PC-9 (cell line): ENCODE results near the gene OR7D2. TPM values are rescaled to one million over a fixed set of nuclear protein-coding genes. Genes with fewer than 3 reads are reported as not detected.

Experiments
- BruUV-seq: library from RNA; stranded (reverse); fragments of 400-500 nt; replicated peaks from 2 replicates; lab custom pipeline; 2021; lab: Mats Ljungman, UMichigan
- CTCF ChIA-PET: fragments of 300-600 bp; sonication (Branson Sonifier 250); formaldehyde crosslinking; loops from one replicate; lab custom pipeline; 2022; ENCODE audit warnings: antibody characterized with exemption; lab: Charles Lee
- POLR2A ChIA-PET: fragments of 300-600 bp; sonication (Branson Sonifier 250); formaldehyde crosslinking; loops from one replicate; lab custom pipeline; 2022; ENCODE audit warnings: antibody characterized with exemption; ENCODE audit not compliant: unreplicated experiment; lab: Charles Lee
- DNase-seq, 2 experiments: peaks; one replicate each; pipeline versions ENCODE4 v3.0.0 to v3.0.0-alpha.2; 2015 to 2022; ENCODE audit warnings: mixed read lengths in 1 of 2
- H2AFZ ChIP-seq: fragments of 200-600 bp; sonication (generic); 2 replicates; pipeline ENCODE4 v1.8.1; 2017; ENCODE audit warnings: antibody characterized with exemption
- H3F3A ChIP-seq: fragments of 200-600 bp; sonication (generic); 2 replicates; pipeline ENCODE4 v1.8.1; 2017; ENCODE audit warnings: antibody characterized with exemption, mild to moderate bottlenecking, low read depth; ENCODE audit not compliant: insufficient read depth
- H3K27ac ChIP-seq: fragments of 200-600 bp; sonication (generic); 2 replicates; pipeline ENCODE4 v1.6.1; 2016; ENCODE audit warnings: mixed run types
- H3K27me3 ChIP-seq: fragments of 200-600 bp; sonication (generic); 2 replicates; pipeline ENCODE4 v1.6.1; 2016; ENCODE audit warnings: low read depth, mixed run types; ENCODE audit not compliant: insufficient read depth
- H3K36me3 ChIP-seq: fragments of 200-600 bp; sonication (generic); 2 replicates; pipeline ENCODE4 v1.6.1; 2016; ENCODE audit warnings: low read depth, mixed run types
- H3K4me1 ChIP-seq: fragments of 200-600 bp; sonication (generic); replicated peaks from 2 replicates; pipeline ENCODE4 v1.6.1; 2016; ENCODE audit warnings: mixed run types; ENCODE audit not compliant: insufficient read depth
- H3K4me2 ChIP-seq: fragments of 200-600 bp; sonication (generic); 2 replicates; pipeline ENCODE4 v1.6.1; 2017; ENCODE audit warnings: mixed run types
- H3K4me3 ChIP-seq: fragments of 200-600 bp; sonication (generic); 2 replicates; pipeline ENCODE4 v1.6.1; 2016; ENCODE audit warnings: mixed run types
- H3K79me2 ChIP-seq: fragments of 200-600 bp; sonication (generic); 2 replicates; pipeline ENCODE4 v1.6.1; 2017; ENCODE audit warnings: low read depth, mixed run types
- H3K9me2 ChIP-seq: fragments of 200-600 bp; sonication (generic); 2 replicates; pipeline ENCODE4 v1.8.1; 2017; ENCODE audit warnings: mild to moderate bottlenecking; ENCODE audit not compliant: insufficient read depth
- H3K9me3 ChIP-seq: fragments of 200-600 bp; sonication (generic); 2 replicates; pipeline ENCODE4 v1.8.1; 2016; ENCODE audit warnings: low read depth; ENCODE audit not compliant: insufficient read depth
- H4K20me1 ChIP-seq: fragments of 200-600 bp; sonication (generic); 2 replicates; pipeline ENCODE4 v1.8.1; 2017; ENCODE audit not compliant: insufficient read depth
- EZH2 ChIP-seq: fragments of 200-600 bp; sonication (generic); IDR thresholded peaks from 2 replicates; pipeline ENCODE4 v1.8.0; 2017; ENCODE audit warnings: antibody characterized with exemption, low read depth
- intact Hi-C: fragments of 100-400 bp; cut with micrococcal nuclease; formaldehyde crosslinking; loops from one replicate; pipeline ENCODE4 v1.10.0; 2022; ENCODE audit not compliant: unreplicated experiment
- total RNA-seq: library from RNA; stranded (reverse); gene quantifications from 2 replicates; pipeline ENCODE4 v1.2.3, GENCODE V29; 2021
- TF ChIP-seq, protein P1 (sequence below): fragments of 200-600 bp; sonication (generic); conservative IDR thresholded peaks from 2 replicates; pipeline ENCODE4 v1.6.1; 2017; ENCODE audit warnings: mixed run types, antibody characterized with exemption, mild to moderate bottlenecking, moderate library complexity

The OR7D2 gene
- total RNA-seq, 1 experiment from 2014 or later, result not detected

DNA sequence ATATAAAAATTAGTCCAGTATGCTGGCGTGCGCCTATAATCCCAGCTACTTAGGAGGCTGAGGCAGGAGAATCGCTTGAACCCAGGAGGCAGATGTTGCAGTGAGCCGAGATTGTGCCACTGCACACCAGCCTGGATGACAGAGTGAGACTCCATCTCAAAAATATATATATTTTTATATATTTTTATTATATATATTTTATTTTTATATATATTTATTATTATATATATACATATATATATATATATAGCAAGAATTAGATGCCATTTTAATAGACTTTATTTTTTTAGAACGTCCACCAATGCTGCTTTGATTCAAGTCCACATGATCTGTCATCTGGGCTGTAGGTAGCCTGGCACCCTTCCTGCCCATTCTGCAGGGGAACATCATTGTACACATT is 3.5 kb upstream of the OR7D2 start:
- no peak overlapping the region for H3K27ac ChIP-seq
- BruUV-seq, result no TSS peak
- H3K4me2 ChIP-seq, result no peak overlapping the region
- no peaks in the 10 kb centered on the region for H3K36me3 ChIP-seq
- 0 out of 2 replicates have a peak, but pooled peaks cover 11% of the 10 kb centered on the region for H3K9me3 ChIP-seq
- H3K4me1 ChIP-seq, result no peaks in the 10 kb centered on the region
- peaks cover 27% of the 10 kb centered on the region for H3K27me3 ChIP-seq
- H3K4me3 ChIP-seq, result no peak overlapping the region
- H3K79me2 ChIP-seq, result no peaks in the 10 kb centered on the region
- H3K9me2 ChIP-seq, result no peaks in the 10 kb centered on the region
- no peaks in the 10 kb centered on the region for H4K20me1 ChIP-seq
- no peak overlapping the region for H2AFZ ChIP-seq
- DNase-seq, result no peak
- ChIA-PET CTCF (no interaction called here), POLR2A (no interaction called here)
- intact Hi-C loops, result no loop called here
- no peak for TF ChIP-seq EZH2
- TF ChIP-seq, protein P1, sequence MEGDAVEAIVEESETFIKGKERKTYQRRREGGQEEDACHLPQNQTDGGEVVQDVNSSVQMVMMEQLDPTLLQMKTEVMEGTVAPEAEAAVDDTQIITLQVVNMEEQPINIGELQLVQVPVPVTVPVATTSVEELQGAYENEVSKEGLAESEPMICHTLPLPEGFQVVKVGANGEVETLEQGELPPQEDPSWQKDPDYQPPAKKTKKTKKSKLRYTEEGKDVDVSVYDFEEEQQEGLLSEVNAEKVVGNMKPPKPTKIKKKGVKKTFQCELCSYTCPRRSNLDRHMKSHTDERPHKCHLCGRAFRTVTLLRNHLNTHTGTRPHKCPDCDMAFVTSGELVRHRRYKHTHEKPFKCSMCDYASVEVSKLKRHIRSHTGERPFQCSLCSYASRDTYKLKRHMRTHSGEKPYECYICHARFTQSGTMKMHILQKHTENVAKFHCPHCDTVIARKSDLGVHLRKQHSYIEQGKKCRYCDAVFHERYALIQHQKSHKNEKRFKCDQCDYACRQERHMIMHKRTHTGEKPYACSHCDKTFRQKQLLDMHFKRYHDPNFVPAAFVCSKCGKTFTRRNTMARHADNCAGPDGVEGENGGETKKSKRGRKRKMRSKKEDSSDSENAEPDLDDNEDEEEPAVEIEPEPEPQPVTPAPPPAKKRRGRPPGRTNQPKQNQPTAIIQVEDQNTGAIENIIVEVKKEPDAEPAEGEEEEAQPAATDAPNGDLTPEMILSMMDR, result no peak
- H3F3A ChIP-seq, result no peaks in the 10 kb centered on the region

- POLR2A ChIA-PET, result no interaction called here
- H3K4me1 ChIP-seq, result no peaks in the 10 kb centered on the region
- no peak overlapping the region for H3K4me3 ChIP-seq
- no peaks in the 10 kb centered on the region for H3K9me2 ChIP-seq
- TF ChIP-seq EZH2, result no peak
- TF ChIP-seq, protein P1, result no peak
- BruUV-seq, result no TSS peak
- no peak overlapping the region for H3K4me2 ChIP-seq
- H3K9me3 ChIP-seq, result peaks cover 9% of the 10 kb centered on the region; the same call in 1 of the 2 replicates
- H3F3A ChIP-seq, result no peaks in the 10 kb centered on the region
- no peaks in the 10 kb centered on the region for H3K36me3 ChIP-seq
- H3K79me2 ChIP-seq, result no peaks in the 10 kb centered on the region
- peaks cover 18% of the 10 kb centered on the region for H3K27me3 ChIP-seq
- CTCF ChIA-PET, result no interaction called here
- no peak for DNase-seq
- no peak overlapping the region for H3K27ac ChIP-seq
- intact Hi-C loops, result no loop called here
- H2AFZ ChIP-seq, result no peak overlapping the region
- H4K20me1 ChIP-seq, result no peaks in the 10 kb centered on the region
Observed at GRCh38 chr19:9183000-9183399, 4.2 kb downstream of the OR7D2 start.

DNA sequence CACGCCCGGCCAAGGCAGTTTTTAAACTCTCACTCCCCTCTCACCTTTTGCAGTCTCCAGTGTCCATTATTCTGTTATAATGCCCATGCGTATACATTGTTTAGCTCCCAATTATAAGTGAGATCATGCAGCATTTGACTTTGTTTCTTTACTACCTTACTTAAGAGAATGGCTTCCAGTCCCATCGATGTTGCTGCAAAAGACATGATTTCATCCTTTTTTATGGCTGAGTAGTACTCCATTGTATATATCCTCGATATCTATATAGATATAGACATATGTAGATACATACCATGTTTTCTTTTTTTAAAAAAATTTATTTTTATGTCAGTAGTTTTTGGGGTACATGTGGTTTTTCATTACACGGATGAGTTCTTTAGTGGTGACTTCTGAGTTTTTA is 8.4 kb downstream of the OR7D2 start:
- H3K27ac ChIP-seq, result no peak overlapping the region
- DNase-seq, result no peak
- no peaks in the 10 kb centered on the region for H3K36me3 ChIP-seq
- no peaks in the 10 kb centered on the region for H4K20me1 ChIP-seq
- TF ChIP-seq EZH2, result no peak
- TF ChIP-seq, protein P1, result no peak
- no peaks in the 10 kb centered on the region for H3K4me1 ChIP-seq
- no peaks in the 10 kb centered on the region for H3F3A ChIP-seq
- H3K4me2 ChIP-seq, result no peak overlapping the region
- peaks cover 9% of the 10 kb centered on the region; the same call in 1 of the 2 replicates for H3K9me3 ChIP-seq
- no peak overlapping the region for H3K4me3 ChIP-seq
- BruUV-seq, result no TSS peak
- H3K9me2 ChIP-seq, result no peaks in the 10 kb centered on the region
- intact Hi-C loops, result no loop called here
- H3K27me3 ChIP-seq, result peaks cover 29% of the 10 kb centered on the region
- ChIA-PET POLR2A (interaction anchor here (0.6 kb wide), 1 partner anchor 397 kb away, joined by 15 read pairs; no protein-coding TSS in a partner anchor), CTCF (no interaction called here)
- H3K79me2 ChIP-seq, result no peaks in the 10 kb centered on the region
- no peak overlapping the region for H2AFZ ChIP-seq
